Lower lobe of right lung (tissue), 2 donors: ENCODE data around the gene FYN. TPM values are rescaled to one million over a fixed set of nuclear protein-coding genes. Genes with fewer than 3 reads are reported as not detected.

Experiments used
- ATAC-seq, 2 donors: fragments of 200-7000 bp; cut with Tn5 transposase; one replicate each; pipeline ENCODE4 v1.9.1; 2020 to 2022; ENCODE audit warnings: mild to moderate bottlenecking in 2 of 2, moderate library complexity in 2 of 2
- DNase-seq: peaks from one replicate; pipeline ENCODE4 v3.0.0-alpha.2; 2020
- H3K27ac ChIP-seq: fragments of 200-600 bp; one replicate; pipeline ENCODE4 v1.8.0; 2022
- H3K27me3 ChIP-seq: fragments of 200-600 bp; one replicate; pipeline ENCODE4 v1.8.0; 2022; ENCODE audit warnings: low read depth
- H3K36me3 ChIP-seq: fragments of 200-600 bp; one replicate; pipeline ENCODE4 v1.8.0; 2022; ENCODE audit warnings: mild to moderate bottlenecking
- H3K4me1 ChIP-seq: fragments of 200-600 bp; one replicate; pipeline ENCODE4 v1.8.0; 2022
- H3K4me3 ChIP-seq: fragments of 200-600 bp; one replicate; pipeline ENCODE4 v1.8.0; 2022; ENCODE audit warnings: mild to moderate bottlenecking
- H3K9me3 ChIP-seq: fragments of 200-600 bp; one replicate; pipeline ENCODE4 v1.8.0; 2022
- CTCF ChIP-seq: fragments of 200-600 bp; IDR thresholded peaks from one replicate; pipeline ENCODE4 v1.8.0; 2022; ENCODE audit warnings: antibody characterized with exemption, mild to moderate bottlenecking
- intact Hi-C: fragments of 100-400 bp; cut with DNase I; formaldehyde crosslinking; loops from one replicate; pipeline ENCODE4 v1.11.0; 2022
- total RNA-seq: library from RNA; stranded (reverse); fragmentation: NEBNext Ultra II Directional; extraction: Animal tissue kit (Norgen Biotek cat#: 25700); gene quantifications from one replicate; pipeline ENCODE4 v1.2.1, GENCODE V29; 2021
- donor health status: DM: no; HTN: yes; CAD: no; lungs with severe emphysema.

The FYN gene
- total RNA-seq, 1 donor from 2014 or later = 99.2 TPM

- TF ChIP-seq CTCF = no peak
- DNase-seq (no peak), ATAC-seq (no peak)
- Histone ChIP-seq H3K27me3 (no peaks in the 10 kb centered on the region), H3K4me1 (peaks cover 62% of the 10 kb centered on the region), H3K9me3 (no peaks in the 10 kb centered on the region), H3K4me3 (no peak overlapping the region), H3K27ac (no peak overlapping the region), H3K36me3 (no peaks in the 10 kb centered on the region)
- intact Hi-C loops = no loop called here
Observed at GRCh38 chr6:111752476-111752875, 120.8 kb downstream of the FYN start.

GRCh38 chr6:111750753-111751673, 122.2 kb downstream of the FYN start:
- no peaks in the 10 kb centered on the region for H3K36me3 ChIP-seq
- no peaks in the 10 kb centered on the region for H3K27me3 ChIP-seq
- H3K27ac ChIP-seq = peak overlapping the region; percentile 50
- H3K4me1 ChIP-seq = peaks cover 61% of the 10 kb centered on the region
- DNase-seq (no peak), ATAC-seq (peak; percentile 61 to 69)
- no peaks in the 10 kb centered on the region for H3K9me3 ChIP-seq
- intact Hi-C loops = no loop called here
- H3K4me3 ChIP-seq = no peak overlapping the region
- TF ChIP-seq CTCF = no peak

- peak overlapping the region; percentile 50 for H3K27ac ChIP-seq
- no peaks in the 10 kb centered on the region for H3K9me3 ChIP-seq
- no peaks in the 10 kb centered on the region for H3K27me3 ChIP-seq
- H3K4me1 ChIP-seq = peaks cover 70% of the 10 kb centered on the region
- no peak for TF ChIP-seq CTCF
- intact Hi-C loops = no loop called here
- ATAC-seq = no peak
- H3K4me3 ChIP-seq = no peak overlapping the region
- H3K36me3 ChIP-seq = no peaks in the 10 kb centered on the region
- no peak for DNase-seq
Observed at GRCh38 chr6:111750153-111750552, 123.1 kb downstream of the FYN start.

- H3K4me1 ChIP-seq = peaks cover 82% of the 10 kb centered on the region
- no peaks in the 10 kb centered on the region for H3K27me3 ChIP-seq
- no peak for TF ChIP-seq CTCF
- DNase-seq = no peak
- peak overlapping the region; percentile 32 for H3K27ac ChIP-seq
- intact Hi-C loops = no loop called here
- no peaks in the 10 kb centered on the region for H3K36me3 ChIP-seq
- no peak for ATAC-seq
- no peaks in the 10 kb centered on the region for H3K9me3 ChIP-seq
- no peak overlapping the region for H3K4me3 ChIP-seq
Observed at GRCh38 chr6:111748231-111748647, 125.0 kb downstream of the FYN start.

GRCh38 chr6:111747829-111748228, 125.4 kb downstream of the FYN start:
- no peaks in the 10 kb centered on the region for H3K9me3 ChIP-seq
- H3K4me1 ChIP-seq = peaks cover 86% of the 10 kb centered on the region
- no peak overlapping the region for H3K4me3 ChIP-seq
- no peaks in the 10 kb centered on the region for H3K36me3 ChIP-seq
- H3K27ac ChIP-seq = peak overlapping the region; percentile 32
- intact Hi-C loops = no loop called here
- H3K27me3 ChIP-seq = no peaks in the 10 kb centered on the region
- ATAC-seq = no peak
- no peak for DNase-seq
- no peak for TF ChIP-seq CTCF
